ENCODE measurements around the gene EMID1.

DNA sequence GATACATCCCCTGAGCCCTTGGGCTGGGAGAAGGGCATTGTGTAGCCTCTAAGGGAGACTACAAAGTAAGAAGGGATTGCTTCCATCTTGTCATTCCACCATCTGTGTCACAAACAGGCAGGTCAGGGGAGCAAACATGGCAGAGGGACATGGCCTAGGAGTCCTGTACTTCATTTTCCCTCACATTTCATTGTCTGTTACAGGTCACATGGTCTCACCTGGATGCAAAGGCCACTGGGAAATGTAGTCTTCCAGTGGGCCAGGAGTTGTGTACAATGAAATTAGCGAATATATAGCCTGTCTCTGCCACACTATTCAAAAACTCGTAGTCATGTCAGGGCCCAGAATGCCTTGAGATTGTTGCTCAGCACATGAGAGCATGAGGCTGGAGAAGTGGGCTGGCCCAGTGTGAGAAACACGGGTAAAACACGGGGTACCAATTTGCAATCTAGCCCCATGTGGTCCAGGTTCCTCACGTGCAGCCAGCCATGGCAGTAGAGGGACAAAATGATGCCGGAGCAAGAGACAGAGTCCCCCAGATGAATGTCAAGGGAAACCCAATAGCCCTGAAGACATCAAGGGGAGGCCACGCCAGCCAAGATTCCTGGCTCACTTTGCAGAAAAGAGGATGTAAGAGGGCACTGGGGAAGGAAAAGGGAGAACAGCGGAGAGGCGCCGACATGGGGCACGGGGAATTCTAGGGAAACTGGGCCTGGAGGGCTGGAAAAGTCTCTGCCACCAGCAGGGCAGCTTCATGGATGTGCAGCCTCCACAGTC lies 47.7 kb upstream of the EMID1 start:
- TF ChIP-seq, protein P1, sequence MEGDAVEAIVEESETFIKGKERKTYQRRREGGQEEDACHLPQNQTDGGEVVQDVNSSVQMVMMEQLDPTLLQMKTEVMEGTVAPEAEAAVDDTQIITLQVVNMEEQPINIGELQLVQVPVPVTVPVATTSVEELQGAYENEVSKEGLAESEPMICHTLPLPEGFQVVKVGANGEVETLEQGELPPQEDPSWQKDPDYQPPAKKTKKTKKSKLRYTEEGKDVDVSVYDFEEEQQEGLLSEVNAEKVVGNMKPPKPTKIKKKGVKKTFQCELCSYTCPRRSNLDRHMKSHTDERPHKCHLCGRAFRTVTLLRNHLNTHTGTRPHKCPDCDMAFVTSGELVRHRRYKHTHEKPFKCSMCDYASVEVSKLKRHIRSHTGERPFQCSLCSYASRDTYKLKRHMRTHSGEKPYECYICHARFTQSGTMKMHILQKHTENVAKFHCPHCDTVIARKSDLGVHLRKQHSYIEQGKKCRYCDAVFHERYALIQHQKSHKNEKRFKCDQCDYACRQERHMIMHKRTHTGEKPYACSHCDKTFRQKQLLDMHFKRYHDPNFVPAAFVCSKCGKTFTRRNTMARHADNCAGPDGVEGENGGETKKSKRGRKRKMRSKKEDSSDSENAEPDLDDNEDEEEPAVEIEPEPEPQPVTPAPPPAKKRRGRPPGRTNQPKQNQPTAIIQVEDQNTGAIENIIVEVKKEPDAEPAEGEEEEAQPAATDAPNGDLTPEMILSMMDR (IDR thresholded peaks at IDR 0.05), result no peak
- TF ChIP-seq POLR2A (IDR thresholded peaks at IDR 0.05), result no peak
